ENCODE measurements around the gene NTN1. TPM values are rescaled to one million over a fixed set of nuclear protein-coding genes. Genes with fewer than 3 reads are reported as not detected.

The NTN1 gene
- total RNA-seq, 3 donors from 2014 or later = 2.2 to 3.7 (median 3.3) TPM

- H3K27ac ChIP-seq = no peak overlapping the region
- H3K27me3 ChIP-seq = no peaks in the 10 kb centered on the region
- H3K4me3 ChIP-seq = no peak overlapping the region
- DNase-seq (ENCODE audit: low spot score in 2 of 2) = no peak
- TF ChIP-seq POLR2A (IDR thresholded peaks at IDR 0.05) (no peak), POLR2AphosphoS5 (IDR thresholded peaks at IDR 0.05) (no peak)
- TF ChIP-seq, protein P1, sequence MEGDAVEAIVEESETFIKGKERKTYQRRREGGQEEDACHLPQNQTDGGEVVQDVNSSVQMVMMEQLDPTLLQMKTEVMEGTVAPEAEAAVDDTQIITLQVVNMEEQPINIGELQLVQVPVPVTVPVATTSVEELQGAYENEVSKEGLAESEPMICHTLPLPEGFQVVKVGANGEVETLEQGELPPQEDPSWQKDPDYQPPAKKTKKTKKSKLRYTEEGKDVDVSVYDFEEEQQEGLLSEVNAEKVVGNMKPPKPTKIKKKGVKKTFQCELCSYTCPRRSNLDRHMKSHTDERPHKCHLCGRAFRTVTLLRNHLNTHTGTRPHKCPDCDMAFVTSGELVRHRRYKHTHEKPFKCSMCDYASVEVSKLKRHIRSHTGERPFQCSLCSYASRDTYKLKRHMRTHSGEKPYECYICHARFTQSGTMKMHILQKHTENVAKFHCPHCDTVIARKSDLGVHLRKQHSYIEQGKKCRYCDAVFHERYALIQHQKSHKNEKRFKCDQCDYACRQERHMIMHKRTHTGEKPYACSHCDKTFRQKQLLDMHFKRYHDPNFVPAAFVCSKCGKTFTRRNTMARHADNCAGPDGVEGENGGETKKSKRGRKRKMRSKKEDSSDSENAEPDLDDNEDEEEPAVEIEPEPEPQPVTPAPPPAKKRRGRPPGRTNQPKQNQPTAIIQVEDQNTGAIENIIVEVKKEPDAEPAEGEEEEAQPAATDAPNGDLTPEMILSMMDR (IDR thresholded peaks at IDR 0.05) = no peak
- no peaks in the 10 kb centered on the region for H3K9me3 ChIP-seq
- no peaks in the 10 kb centered on the region for H3K4me1 ChIP-seq
- intact Hi-C loops (cut with DNase I; ENCODE audit: low total_unique reads) = loop anchor here (10.0 kb wide), 1 partner anchor 92 kb away; the partner anchor contains the start of gene NTN1
- no peaks in the 10 kb centered on the region for H3K36me3 ChIP-seq
These were observed 95.7 kb downstream of the NTN1 start for GRCh38 chr17:9116861-9117568.

GRCh38 chr17:9120471-9120870 lies 99.2 kb downstream of the NTN1 start:
- Histone ChIP-seq H3K4me3 (no peak overlapping the region), H3K27ac (no peak overlapping the region), H3K36me3 (no peaks in the 10 kb centered on the region), H3K27me3 (no peaks in the 10 kb centered on the region), H3K4me1 (no peaks in the 10 kb centered on the region), H3K9me3 (no peaks in the 10 kb centered on the region)
- intact Hi-C loops (cut with DNase I; ENCODE audit: low total_unique reads) = no loop called here
- TF ChIP-seq POLR2AphosphoS5 (IDR thresholded peaks at IDR 0.05) (no peak), POLR2A (IDR thresholded peaks at IDR 0.05) (no peak)
- TF ChIP-seq, protein P1 (IDR thresholded peaks at IDR 0.05) = no peak
- DNase-seq (ENCODE audit: low spot score in 2 of 2) = no peak

DNA sequence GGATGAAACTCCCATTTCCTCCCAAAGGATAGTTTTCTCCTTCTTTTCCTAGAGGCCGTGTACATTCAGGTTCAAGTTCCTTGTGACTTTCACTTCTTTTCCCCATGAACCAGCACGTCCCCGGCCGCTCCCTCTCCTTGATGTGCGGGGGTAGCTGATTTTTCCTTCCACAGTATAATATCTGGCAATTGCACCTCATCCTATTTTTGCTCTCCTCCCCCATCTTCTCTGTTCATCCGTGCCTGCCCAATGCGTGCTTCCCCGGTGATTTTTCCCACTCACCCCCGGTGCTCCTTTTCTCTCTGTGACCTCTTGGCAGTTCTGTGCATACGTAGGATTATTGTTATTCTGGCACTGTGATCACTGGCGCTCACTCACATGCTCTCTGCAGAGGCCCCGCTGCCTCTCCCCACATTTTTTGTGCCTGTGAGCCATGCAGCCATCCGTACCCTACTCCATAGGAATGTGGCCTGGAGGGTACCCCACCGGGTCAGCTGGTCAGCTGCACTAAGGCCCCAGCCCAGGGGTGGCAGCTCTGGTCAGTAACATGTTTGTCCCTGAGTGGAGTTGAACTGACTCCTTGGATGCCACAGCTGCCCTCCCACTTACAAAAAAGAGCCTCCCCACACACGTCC lies 100.0 kb downstream of the NTN1 start:
- intact Hi-C loops (cut with DNase I; ENCODE audit: low total_unique reads) = no loop called here
- no peak for DNase-seq (ENCODE audit: low spot score in 2 of 2)
- Histone ChIP-seq H3K27me3 (no peaks in the 10 kb centered on the region), H3K4me1 (no peaks in the 10 kb centered on the region), H3K27ac (no peak overlapping the region), H3K36me3 (no peaks in the 10 kb centered on the region), H3K9me3 (no peaks in the 10 kb centered on the region), H3K4me3 (no peak overlapping the region)
- TF ChIP-seq, protein P1 (IDR thresholded peaks at IDR 0.05) = no peak
- TF ChIP-seq POLR2A (IDR thresholded peaks at IDR 0.05) (no peak), POLR2AphosphoS5 (IDR thresholded peaks at IDR 0.05) (no peak)

GRCh38 chr17:9123594-9124553 lies 102.6 kb downstream of the NTN1 start:
- Histone ChIP-seq H3K36me3 (no peaks in the 10 kb centered on the region), H3K4me3 (no peak overlapping the region), H3K9me3 (no peaks in the 10 kb centered on the region), H3K27me3 (no peaks in the 10 kb centered on the region), H3K4me1 (no peaks in the 10 kb centered on the region), H3K27ac (no peak overlapping the region)
- no peak for DNase-seq (ENCODE audit: low spot score in 2 of 2)
- intact Hi-C loops (cut with DNase I; ENCODE audit: low total_unique reads) = no loop called here
- TF ChIP-seq POLR2AphosphoS5 (IDR thresholded peaks at IDR 0.05) (no peak), POLR2A (IDR thresholded peaks at IDR 0.05) (no peak)
- TF ChIP-seq, protein P1 (IDR thresholded peaks at IDR 0.05) = no peak

Measured in breast epithelium (tissue), 4 donors.